HL-60 (cell line): ENCODE measurements around the gene CSK.

ENCODE experiments used
- DNase-seq, 2 experiments: peaks; one replicate each; pipeline ENCODE4 v3.0.0-alpha.2; 2010 to 2020; ENCODE audit warnings: low read depth in 1 of 2, low spot score in 1 of 2
- H3K27ac ChIP-seq: fragments of 250-450 bp; sonication (Bioruptor Pico); replicated peaks from 2 replicates; pipeline ENCODE4 v1.5.1; 2020; ENCODE audit warnings: mild to moderate bottlenecking, moderate library complexity
- H3K27me3 ChIP-seq: fragments of 250-450 bp; sonication (Bioruptor Pico); 2 replicates; pipeline ENCODE4 v1.5.1; 2021; ENCODE audit warnings: mild to moderate bottlenecking, moderate library complexity; ENCODE audit not compliant: insufficient read depth, poor library complexity, severe bottlenecking
- H3K4me3 ChIP-seq: replicated peaks from 2 replicates; pipeline ENCODE4 v1.5.1; 2011; ENCODE audit warnings: mild to moderate bottlenecking, control low read depth, low read length; ENCODE audit not compliant: insufficient read depth
- CTCF ChIP-seq: IDR thresholded peaks from one replicate; pipeline ENCODE4 v1.5.1; 2011; ENCODE audit warnings: low read length, control low read depth, inconsistent platforms; ENCODE audit not compliant: insufficient read depth
- GABPA ChIP-seq: IDR thresholded peaks from 2 replicates; pipeline ENCODE4 v1.6.1; 2012; ENCODE audit warnings: low read depth
- POLR2AphosphoS5 ChIP-seq: IDR thresholded peaks from 2 replicates; pipeline ENCODE4 v1.6.1; 2012; ENCODE audit warnings: low read depth
- REST ChIP-seq: IDR thresholded peaks from 2 replicates; pipeline ENCODE4 v1.6.1; 2012; ENCODE audit warnings: low read depth; ENCODE audit not compliant: insufficient replicate concordance
- SPI1 ChIP-seq: IDR thresholded peaks from 2 replicates; pipeline ENCODE4 v1.6.1; 2012; ENCODE audit warnings: low read depth, mild to moderate bottlenecking, borderline replicate concordance

Gene CSK

GRCh38 chr15:74823324-74823723 is 41.4 kb downstream of the CSK start:
- peaks cover 16% of the 10 kb centered on the region for H3K27me3 ChIP-seq
- DNase-seq: no peak
- H3K27ac ChIP-seq: no peak overlapping the region
- TF ChIP-seq CTCF (no peak), REST (no peak), POLR2AphosphoS5 (no peak), GABPA (no peak), SPI1 (no peak)
- H3K4me3 ChIP-seq: no peak overlapping the region

DNA sequence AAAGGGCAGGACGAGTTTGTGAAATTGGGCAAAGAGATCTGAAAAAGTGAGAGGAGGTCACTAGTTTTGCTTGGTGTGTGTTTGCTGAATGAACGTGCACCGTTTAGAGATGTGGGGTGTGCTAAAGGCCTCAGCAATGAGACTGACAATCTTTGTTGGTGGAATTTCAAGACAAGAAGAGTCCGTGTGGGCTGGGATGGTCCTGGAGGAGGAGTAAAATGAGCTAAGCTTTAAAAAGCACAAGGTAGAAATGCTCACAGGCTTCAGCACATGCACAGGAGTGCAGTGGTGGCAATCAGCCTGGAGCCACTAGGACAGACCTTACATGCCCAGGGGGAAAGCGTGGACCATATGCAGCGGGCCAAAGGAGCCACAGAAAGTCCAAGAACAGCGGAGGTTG is 43.1 kb downstream of the CSK start:
- Histone ChIP-seq H3K27ac (no peak overlapping the region), H3K4me3 (no peak overlapping the region), H3K27me3 (peaks cover 16% of the 10 kb centered on the region)
- DNase-seq: no peak
- no peak for TF ChIP-seq GABPA

DNA sequence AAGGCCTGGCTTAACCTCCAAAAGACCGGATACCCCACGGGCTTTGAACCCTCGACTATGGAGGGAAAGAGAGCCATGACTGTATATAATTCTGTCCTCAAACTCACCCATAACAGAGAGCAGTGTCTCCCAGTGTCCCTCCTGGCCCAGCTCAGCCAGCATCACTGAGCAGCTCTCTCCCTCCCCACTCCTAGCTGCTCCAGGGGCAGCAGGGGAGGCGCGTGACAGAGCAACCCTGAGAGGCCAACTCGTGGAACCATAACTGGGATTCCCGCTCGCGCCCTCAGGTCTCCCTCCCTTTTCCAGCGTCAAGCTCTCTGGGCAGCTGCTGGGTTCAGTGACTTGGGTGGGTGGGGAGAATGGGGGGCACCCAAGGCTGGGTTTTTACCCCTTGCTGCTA is 44.0 kb downstream of the CSK start:
- no peak for TF ChIP-seq REST
- no peak for TF ChIP-seq GABPA
- TF ChIP-seq POLR2AphosphoS5: no peak
- TF ChIP-seq CTCF: no peak
- no peak for TF ChIP-seq SPI1
- peaks cover 16% of the 10 kb centered on the region for H3K27me3 ChIP-seq
- H3K27ac ChIP-seq: no peak overlapping the region
- H3K4me3 ChIP-seq: no peak overlapping the region
- no peak for DNase-seq

GRCh38 chr15:74826364-74826819 is 44.5 kb downstream of the CSK start, which contains the start of gene CPLX3:
Gene CPLX3, plus strand, starts transcription at chr15:74826627. Its CDS starts 77 bp downstream, at chr15:74826704.
- no peak for DNase-seq
- Histone ChIP-seq H3K27ac (no peak within 1 kb of the TSS), H3K4me3 (no peak within 1 kb of the TSS), H3K27me3 (peaks cover 16% of the 10 kb centered on the region)
- no peak for TF ChIP-seq GABPA
- peak; percentile 91 for TF ChIP-seq REST
